CD4-positive, alpha-beta T cell treated with Interleukin-17A for 1 hour (primary cell): Measurements from ENCODE around the gene SLC9A8.

Experiments
- DNase-seq: peaks from one replicate; pipeline ENCODE4 v3.0.0-alpha.2; 2020

SLC9A8 gene

DNA sequence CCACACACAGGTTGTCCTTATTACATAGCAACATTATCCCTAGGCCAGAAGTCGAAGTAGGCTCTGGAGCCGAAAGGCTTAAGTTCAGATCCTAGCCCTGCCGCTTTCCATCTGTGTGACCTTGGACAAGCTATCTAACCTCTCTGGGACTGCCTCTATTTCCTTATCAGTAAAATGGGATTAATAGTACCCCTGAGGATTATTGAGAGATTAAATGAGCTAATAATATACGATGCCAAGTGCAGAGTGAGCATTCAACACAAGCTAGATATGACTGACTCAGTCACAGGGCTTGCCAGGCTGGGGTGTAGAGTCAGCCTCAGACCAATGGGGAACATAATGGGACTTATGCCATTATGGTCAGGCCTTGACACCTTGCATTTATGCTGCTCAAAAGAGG, 111.6 kb downstream of the SLC9A8 start:
- no peak for DNase-seq

DNA sequence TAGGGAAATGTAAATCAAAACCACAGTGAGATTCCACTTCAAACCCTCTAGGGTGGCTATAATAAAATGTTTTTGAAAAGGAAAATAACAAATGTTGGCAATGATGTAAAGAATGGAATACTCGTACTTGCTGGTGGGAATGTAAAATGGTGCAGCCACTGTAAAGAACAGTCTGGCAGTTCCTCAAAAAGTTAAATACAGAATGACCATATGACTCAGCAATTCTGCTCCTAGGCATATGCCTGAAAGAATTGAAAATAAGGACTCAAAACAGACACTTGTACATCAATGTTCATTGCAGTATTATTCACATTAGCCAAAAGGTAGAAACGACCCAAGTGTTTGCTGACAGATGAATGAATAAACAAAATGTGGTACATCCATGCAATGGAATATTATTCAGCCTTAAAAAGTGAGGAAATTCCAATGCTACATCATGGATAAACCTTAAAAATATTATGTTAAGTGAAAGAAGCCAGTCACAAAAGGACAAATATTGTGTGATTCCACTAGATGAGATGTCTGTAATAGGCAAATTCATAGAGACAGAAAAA, 113.3 kb downstream of the SLC9A8 start:
- DNase-seq, result no peak

DNA sequence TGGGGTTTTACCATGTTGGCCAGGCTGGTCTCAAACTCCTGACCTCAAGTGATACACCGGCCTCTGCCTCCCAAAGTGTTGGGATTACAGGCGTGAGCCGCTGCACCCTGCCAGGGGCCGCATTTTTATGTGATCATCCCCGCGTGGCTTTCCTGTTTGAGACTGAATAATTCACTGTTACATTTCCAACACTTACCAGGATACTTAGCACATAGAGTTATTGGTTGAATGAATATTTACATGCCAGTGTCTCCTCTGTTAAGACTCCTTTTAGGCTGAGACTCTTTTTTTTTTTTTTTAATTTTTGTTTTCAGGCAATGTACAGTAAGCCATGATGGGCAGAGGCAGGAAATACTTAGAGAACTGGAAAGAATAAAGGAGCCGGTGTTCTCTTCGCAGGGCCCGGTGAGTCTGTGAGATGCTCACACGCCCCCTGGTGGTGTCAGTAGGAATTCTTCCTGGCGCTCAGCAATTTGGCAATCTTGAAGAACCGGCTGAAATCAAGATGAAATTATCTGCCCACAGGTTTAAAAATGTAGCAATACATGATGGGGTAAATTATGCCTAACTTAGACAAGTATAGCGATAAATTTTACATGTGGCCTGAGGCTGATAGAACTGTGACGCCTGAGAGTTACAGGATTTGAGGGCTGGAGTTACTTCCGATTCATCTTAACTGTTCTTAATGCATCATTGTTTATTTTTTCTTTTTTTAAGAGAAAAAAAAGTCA, 115.9 kb downstream of the SLC9A8 start:
- peak; percentile 86 for DNase-seq

DNA sequence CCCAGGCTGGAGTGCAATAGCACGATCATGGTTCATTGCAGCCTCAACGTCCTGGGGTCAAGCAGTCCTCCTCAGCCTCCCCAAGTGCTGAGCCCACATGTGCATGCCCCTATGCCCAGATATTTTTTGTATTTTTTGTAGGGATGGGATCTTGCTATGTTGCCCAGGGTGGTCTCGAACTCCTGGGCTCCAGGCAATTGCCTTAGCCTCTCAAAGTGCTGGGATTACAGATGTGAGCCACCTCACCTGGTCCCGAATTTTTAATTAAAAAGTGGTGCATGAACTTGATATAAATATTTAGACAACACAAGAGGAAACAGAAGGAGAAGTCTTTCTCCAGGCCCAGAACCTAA, 116.5 kb downstream of the SLC9A8 start:
- no peak for DNase-seq

GRCh38 chr20:49935746-49936152, 123.1 kb downstream of the SLC9A8 start:
- no peak for DNase-seq

- peak; percentile 93 for DNase-seq
Observed at GRCh38 chr20:49936153-49937026, 123.8 kb downstream of the SLC9A8 start, which contains the start of gene RNF114. Gene RNF114, plus strand, starts transcription at chr20:49936397. Its CDS starts 16 bp downstream, at chr20:49936413.

- DNase-seq, result no peak
Observed at GRCh38 chr20:49937027-49937929, 124.7 kb downstream of the SLC9A8 start.

DNA sequence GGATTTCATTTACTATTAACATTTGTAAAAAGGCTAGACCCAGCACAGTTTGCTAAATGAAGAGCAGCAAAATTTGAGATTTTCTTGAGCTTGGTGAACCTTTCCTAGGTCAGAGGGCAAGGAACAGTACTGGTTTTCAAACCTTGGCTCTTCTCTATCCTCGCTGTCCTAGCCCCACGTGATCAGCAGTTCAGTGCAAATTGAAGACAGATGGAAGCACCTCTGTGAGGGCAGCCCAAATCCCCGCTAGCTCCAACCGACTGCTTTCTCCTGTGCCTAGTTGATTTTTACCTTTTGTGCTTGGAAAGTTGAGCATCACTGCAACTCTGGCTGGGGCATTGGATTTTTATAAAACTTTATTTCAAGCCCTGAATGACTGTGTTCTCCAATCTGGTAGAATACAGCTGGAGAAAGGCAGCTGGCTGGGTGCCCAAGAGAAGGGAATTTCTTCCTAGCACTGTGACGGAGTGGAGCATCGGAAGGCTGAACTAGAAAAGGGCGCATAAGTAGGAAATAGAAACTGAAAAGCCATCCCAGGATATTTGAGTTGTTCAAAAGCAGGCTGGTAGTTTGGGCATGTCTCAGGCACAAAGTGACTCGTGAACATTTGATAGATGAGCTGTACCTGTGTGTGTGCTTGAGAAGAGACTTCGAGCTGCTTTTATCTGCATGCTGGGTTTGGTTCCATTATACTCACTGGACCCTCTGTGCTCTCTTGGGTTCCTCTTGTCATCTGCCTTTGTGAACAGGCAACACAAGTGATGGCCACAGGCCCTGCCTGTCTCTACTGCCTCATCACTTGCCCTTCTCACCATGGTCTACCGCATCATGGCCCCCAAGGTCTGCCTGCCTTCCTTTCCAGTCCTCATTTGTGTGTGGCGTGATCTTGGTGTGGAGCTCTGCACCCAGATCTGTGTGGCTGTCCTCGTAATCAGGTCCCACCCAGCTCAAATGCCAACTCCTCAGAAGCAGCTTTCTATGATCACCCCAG, 125.8 kb downstream of the SLC9A8 start:
- no peak for DNase-seq

GRCh38 chr20:49941456-49941855, 128.8 kb downstream of the SLC9A8 start:
- DNase-seq, result no peak
